Inferior parietal cortex (tissue), 1 donor: ENCODE measurements around the gene BMP8B.
"Not testable (repeated sequence)": the region's sequence is repeated elsewhere in the genome, so short reads cannot be mapped to it uniquely, and the experiment has no call there.

Experiments used
- DNase-seq: peaks from one replicate; pipeline ENCODE4 v3.0.0-alpha.2; 2016; ENCODE audit errors: extremely low spot score

Gene BMP8B, protein sequence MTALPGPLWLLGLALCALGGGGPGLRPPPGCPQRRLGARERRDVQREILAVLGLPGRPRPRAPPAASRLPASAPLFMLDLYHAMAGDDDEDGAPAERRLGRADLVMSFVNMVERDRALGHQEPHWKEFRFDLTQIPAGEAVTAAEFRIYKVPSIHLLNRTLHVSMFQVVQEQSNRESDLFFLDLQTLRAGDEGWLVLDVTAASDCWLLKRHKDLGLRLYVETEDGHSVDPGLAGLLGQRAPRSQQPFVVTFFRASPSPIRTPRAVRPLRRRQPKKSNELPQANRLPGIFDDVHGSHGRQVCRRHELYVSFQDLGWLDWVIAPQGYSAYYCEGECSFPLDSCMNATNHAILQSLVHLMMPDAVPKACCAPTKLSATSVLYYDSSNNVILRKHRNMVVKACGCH

DNA sequence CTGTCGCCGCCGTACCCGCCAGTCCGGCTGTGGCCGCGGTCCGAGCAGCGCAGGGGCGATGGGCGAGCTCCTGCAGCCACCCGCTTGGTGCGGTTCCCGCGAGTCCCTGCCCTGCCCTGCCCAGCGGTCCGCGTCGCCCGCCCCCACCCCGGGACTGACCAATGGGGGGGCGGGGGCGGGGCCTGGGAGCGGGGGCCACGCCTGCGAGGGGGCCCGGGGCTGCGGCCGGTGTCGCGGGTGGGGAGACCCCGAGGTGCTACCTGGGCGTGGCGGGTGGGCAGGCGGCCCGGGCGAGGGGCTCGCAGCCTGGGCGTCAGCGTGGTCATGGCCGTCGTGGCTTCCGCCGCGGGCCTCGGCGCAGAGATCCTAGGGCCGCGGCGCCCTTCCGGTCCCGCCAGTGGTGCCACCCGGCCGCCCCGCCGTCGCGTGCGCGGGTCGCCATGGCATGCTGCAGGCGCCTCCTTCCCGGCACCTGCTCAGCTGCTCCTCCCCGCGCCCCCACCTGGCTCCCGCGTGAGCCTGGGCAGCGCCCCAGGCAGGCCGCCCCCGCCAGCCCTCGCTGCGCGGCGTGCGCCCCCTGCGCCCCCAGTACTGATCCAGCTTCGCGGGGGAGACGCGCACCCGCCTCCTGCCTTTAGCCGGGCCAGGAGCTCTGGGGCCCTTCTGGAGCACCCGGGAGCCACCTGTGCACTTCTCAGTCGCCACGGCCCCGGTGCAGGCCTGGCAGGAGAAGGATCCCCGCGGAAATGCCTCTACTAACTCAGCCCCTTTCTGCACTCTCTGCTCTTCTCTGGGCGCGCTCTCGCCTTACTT is at the start of gene BMP8B:
Gene BMP8B, minus strand, starts transcription at position 108 of the 813 bp plus-strand sequence. CDS start 380 bp downstream, outside the sequence.
- no peak for DNase-seq

DNA sequence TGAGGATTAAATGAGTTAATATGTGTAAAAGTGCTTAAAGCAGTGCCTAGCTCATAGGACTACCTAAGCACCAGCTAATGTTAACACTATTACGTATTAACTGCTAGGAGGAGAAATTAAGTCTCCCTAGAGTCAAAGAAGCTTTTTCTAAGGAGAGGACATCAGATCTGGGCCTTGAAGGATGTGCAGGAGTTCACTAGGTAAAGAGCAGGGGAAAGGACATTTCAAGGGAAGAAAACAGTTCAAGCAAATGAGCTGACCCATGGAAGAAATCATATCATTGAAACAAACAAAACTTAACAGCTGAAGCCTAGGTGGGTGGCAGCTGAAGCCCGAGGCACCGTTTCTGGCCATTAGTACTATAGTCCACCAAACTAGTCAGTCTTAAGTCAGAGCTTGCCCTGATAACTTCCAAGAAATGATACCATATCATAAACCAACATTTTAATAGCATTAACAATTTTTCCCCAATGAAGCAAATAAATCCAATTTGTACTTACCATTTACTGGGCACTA is 48.0 kb upstream of the BMP8B start:
- no peak for DNase-seq

DNA sequence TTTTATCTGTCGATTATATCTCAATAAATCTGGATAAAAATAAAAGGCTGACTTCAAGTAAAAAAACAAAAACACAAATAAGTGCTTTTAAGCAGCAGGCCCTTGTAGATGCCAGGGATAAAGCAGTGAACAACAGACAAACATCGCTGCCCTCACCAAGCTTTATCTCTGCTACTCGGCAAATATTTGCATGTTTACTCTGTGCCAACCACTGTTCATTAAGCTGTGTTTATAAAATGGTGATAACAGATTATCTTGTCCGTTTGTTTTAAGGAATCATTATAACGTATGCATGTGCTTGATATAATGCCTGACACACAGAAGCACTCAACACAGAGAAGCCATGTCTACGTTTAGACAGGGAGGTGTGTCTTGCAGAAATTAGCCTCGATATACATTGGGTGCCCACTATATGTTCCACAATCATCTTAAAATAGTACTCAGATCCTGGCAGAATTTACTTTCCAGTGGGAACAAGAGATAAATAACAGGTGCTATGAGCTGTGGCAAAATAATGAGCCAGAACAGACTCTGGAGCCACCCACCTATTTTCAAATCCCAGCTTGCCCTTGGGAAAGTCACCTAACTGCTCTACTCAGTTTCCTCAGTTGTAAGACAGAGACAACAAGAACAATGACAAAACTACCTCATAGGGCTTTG is 47.4 kb upstream of the BMP8B start:
- no peak for DNase-seq

DNA sequence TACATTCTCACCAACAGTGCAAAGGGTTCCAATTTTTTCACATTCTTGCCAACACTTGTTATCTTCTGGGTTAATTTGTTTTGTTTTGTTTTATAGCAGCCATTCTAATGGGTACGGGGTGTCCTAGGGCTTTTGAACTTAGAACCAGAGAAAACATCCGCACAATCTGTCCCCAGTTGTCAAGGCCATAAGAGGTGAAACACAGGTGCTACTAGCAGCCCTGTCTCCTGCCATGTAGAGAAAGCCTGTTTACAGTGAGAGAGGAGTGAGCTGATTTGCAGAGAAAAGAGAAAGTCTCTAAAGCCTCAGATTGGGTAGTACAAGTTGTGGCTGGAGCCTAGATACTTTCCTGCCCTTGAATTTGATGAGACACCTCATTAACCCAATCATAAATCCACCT is 46.4 kb upstream of the BMP8B start:
- no peak for DNase-seq

DNA sequence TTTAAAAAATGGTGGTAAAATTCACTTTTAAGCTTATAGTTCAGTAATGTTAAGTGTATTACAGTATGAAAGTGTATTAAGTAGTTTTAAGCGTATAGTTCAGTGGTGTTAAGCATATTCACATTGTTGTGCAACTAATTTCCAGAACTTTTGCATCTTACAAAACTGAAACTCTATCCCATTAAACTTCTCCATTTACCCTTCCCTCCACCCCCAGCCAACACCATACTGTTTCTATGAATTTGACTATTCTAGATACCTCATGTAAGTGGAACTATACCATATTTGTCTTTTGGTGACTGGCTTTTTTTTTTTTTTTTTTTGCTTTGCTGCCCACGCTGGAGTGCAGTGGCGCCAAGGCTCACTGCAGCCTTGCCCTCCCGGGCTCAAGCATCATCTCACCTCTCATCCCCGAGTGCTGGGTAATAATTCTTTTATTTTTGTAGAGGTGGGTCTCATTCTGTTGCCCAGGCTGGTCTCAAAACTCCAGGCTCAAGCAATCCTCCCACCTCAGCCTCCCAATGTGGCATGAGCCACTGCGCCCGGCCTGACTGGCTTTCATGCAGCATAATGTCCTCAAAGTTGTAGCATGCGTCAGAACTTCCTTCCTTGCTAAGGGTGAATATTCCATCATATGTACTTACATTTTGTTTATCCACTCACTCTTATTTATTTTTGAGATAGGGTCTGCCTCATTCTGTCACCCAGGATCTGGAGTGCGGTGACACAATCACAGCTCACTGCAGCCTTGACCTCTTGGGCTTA is 45.1 kb upstream of the BMP8B start:
- DNase-seq: no peak

DNA sequence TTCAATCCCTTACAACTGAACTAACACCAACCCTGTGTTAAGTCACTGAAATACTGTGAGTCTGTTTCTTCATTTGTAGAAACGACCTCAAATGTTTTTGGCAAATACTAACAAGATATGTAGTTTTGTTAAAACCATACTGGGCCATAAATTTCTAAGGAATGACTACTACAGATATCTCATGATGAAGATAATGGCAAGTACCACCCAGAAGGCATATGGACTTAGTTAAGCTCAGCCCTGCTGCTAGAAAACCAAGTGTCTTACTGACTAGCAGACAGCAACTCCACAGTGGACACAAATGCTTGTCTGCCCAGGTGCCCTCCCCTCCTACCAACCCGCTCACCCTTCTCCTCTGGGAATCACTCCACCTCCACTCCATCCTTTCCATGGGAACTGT is 44.5 kb upstream of the BMP8B start:
- DNase-seq: no peak

DNA sequence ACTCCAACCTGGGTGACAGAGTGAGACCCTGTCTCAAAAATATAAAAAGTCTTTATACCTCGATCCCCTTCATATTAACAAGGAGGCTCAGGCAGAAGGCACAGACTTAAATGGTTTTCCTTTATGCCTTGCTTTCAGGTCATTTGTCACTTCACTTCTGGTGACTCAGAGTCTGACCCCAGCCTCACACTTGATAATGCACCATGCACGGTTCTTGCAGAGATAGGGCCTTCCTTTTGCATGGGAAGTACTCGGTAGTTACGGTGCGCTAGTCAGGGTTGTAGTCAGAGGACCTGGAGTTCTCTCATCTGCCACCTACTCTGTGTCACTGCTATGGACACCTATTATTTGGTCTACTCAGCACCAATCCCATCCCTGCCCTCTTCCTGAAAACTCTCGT is 43.6 kb upstream of the BMP8B start:
- DNase-seq: no peak

DNA sequence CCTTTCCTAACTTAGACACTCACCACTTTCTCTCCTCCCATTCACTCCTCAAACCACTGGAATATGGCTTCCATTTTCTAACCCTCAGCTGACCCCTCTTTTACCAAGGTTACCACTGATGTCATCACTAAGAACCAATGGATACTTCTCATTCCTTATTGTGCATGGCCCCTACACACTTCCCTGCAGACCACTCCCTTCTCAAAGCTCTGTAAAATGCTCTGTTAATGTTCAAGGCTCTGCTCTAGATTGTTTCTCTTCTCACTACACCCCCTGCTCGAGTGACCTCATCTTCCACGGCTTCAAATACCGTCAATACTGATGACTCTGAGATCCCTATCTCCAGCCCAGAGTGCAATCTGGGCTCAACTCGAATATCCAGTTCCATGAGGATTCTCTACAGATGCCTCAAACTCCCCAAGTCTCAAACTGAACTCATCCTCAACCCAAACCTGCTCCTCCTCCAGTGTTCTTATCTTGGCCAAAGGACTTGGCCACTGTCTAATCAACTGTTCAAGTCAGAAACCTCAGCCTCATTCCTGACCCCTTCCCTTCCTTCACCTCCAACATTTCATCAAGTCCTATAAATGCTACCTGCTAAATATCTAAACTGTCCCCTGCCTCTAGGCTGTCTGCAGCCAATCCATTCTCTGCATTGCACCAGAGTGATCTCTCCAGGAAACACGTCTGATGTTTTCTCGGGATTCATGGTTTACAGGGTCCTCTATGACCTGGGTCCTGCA is 41.3 kb upstream of the BMP8B start:
- DNase-seq: no peak

DNA sequence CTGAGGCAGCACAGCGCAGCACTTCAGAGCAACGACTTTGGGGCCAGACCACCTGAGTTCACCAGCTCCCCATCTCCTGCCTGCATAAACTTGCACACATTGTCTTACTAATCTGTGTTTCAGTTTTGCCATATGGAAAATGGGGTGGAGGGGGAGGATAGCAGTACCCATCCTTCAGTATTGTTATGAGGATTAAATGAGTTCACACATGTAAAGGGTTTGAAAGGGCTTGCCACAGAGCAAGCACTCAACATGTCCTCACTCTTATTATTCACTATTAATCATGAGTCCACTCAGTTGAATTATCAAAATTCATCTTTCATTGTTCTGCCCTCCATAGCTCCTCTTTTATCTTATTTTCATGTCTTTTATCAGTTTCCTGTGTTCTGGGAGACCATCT is 40.1 kb upstream of the BMP8B start:
- DNase-seq: no peak

DNA sequence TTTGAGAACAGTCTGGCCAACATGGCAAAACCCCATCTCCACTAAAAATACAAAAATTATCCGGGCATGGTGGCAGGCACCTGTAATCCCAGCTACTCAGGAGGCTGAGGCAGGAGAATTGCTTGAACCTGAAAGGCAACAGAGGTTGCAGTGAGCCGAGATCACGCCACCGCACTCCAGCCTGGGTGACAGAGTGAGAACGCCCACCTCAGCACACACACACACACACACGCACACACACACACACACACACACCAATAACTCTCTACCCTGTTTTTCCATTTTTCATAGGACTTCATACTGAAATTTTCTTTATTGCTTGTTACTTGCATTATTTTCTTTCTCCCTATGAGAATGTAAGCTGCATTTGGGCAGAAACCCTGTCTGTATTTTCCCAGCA is 39.6 kb upstream of the BMP8B start:
- DNase-seq: not testable (repeated sequence)

DNA sequence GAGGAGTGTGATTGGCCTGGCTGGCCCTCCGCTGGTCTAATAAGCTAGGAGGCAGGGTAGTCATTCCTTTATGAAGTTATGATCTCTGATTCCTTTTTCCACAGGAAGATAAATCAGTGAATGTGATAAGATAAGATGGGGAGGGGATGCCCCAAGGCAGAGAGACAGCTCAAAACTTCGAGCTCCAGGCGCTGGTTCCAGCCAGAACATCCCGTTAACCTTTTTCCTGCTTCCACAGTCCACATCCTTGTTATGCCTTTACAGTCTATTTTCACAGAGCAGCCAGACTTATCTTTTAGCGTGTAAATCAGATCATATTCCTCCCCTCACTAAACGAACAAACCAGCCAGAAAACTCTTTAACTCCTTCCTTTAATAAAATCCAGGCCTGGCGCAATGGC is 38.5 kb upstream of the BMP8B start:
- DNase-seq: no peak

DNA sequence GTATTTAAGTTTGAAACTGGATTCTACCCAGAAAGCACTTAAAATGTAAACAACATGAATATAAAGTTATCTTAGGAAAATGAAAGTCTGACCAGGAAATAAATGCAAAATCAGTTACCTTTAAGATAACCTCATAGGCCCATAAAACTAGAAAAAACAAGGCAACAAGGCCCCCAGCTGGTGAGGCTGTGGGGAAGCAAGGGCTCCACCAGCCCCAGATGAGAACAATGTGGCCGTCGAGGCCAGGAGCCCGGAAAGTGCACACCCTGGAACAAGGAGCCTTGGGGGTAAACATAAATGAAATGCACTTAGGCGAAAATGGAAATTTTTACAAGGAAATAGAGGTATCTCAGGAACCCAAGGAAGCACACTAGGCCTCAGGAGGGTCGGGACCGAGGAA is 37.9 kb upstream of the BMP8B start:
- no peak for DNase-seq

DNA sequence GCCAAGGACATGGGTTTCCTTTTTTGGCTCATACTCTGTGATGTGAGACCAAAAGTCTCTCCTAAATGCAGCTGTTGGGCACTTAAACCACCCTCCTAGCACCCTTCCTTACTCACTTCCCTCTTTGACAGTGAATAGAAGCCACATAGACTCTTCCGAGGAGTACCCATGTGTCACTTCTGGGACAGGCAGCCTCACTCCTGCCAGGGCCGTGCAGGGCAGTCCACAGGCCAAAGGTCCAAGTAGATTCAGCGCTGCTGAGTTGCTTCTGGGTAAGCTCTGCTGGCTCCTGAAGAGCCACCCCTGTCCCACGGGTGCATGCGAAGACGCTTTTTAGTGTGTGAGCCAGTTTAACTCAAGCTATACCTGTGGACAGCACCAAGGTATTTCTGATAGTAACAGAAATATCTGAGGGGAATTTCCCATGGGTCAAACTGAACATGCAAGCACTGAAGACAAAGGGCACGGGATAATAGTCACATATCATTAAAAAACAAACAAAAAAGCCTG is 36.8 kb upstream of the BMP8B start:
- no peak for DNase-seq

DNA sequence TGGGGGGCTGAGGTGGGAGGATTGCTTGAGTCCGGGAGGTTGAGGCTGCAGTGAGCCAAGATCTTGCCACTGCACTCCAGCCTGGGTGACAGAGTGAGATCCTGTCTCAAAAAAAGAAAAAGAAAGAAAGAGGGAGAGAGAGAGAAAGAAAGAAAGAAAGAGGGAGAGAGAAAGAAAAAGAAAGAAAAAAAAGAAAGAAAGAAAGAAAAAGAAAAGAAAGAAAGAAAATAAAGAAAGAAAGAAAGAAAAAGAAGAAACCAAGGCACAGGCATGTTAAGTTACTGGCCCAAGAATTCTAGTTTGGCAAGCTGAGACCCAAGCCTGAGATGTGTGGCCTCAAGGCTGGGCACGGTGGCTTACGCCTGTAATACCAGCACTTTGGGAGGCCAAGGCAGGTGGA is 34.8 kb upstream of the BMP8B start:
- not testable (repeated sequence) for DNase-seq

DNA sequence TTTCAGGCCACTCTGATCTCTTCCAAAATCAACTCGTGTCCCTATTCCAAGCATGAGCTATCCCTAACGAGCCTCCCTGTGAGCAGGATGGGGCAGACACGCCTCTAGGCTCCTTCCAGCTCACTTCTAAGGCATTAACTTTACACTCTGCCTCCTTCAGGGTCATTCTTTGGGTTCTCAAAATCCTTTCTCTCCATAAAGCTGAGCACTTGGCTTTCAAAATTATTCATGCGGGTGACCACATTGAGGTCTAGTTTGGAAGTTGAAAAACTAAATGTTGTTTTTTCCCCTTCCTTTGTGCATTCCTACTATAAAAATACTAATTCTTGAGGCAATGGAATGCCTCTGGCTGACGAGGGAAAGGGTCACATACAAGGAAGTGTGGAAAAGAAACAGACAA is 33.5 kb upstream of the BMP8B start:
- DNase-seq: no peak

DNA sequence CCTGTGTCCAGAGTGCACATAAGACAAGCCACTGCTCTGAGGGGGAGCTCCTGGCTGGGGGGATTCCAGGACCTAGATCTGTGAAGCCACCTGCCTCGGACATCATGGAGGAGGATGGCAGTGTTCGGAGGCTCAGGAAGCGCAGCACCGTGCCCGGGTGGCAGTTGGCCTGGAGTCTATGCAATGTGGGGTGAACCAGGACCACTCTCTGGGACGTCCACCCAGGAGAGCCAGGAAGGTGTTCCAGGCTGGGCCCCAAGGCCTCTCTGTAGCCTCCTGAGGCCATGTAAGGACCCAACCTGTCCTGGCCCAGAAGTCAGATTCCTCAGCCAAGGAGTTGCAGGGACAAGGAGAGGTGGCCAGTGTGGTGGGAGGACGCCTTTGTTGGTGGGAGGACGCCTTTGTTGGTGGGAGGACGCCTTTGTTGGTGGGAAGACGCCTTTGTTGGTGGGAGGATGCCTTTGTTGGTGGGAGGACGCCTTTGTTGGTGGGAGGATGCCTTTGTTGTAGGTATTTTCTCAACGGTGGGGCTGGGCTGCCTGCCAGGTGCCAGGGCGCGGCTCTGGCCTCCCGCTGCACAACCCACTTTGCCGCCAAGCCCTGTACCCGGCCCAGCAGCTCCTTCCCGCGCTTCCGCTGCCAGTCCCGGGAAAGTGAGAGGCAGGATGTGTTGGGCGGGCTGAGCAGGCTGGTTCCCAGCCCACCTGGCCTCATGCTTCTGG is 30.6 kb upstream of the BMP8B start:
- no peak for DNase-seq

DNA sequence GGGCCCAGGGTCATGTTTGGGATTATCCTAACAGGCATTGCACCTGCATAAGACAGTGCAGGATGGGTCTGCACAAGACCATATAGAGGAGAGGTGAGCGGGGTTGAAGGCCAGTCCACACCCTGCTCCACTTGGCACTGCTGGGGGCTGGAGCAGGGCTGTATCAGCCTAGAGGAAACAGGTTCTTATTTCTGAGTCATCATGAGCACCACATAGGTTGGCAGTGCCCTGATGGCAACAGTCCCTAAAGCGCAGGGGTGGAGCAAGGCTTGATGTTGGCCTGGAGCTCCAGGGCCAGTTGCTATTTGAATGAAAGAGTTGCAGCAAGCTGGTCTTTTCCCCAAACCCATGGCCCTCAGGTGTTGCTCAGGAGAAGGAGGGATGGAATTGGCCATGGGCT is 29.8 kb upstream of the BMP8B start:
- DNase-seq: no peak

DNA sequence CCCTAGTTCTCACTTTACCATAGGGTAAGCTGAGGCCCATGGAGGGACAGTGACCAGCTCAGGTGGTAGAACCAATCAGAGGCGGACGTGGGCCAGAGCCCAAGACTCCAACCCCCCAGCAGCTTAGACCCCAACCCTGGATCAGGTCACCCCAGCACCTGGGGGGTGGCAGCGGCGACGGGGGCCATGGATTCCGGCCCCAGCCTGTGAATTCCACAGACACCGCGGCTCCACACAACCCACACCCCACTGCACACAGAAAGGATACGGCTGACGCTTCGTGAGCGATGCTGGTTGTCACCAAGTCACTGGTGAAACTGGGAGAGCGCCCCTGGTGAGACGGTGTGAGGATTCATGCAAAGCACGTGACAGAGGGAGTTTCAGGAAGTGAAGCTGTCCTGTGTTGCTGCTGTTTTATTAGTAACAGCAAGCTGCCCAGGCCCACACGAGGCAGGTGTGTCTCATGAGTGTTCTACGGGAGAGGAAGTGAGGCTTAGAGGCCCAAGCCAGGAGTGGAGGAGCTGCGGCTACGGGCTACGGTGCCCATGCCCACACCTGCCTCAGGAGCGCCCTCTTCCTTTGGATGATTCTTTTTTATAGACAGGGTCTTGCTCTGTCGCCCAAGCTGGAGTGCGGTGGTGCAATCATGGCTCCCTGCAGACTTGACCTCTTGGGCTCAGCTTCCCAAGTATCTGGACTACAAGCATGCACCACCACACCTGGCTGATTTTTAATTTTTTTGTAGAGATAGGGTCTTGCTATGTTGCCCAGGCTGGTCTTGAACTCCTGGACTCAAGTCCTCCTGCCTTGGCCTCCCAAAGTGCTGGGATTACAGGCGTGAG is 28.6 kb upstream of the BMP8B start:
- not testable (repeated sequence) for DNase-seq
